WTC11 (cell line): Measurements from ENCODE around the gene DCUN1D1. TPM values are rescaled to one million over a fixed set of nuclear protein-coding genes. Genes with fewer than 3 reads are reported as not detected.

Experiments
- ATAC-seq: fragments of 200-7000 bp; cut with Tn5 transposase; 2 replicates; pipeline ENCODE4 v1.10.0; 2021; ENCODE audit warnings: mild to moderate bottlenecking, moderate library complexity
- CTCF ChIA-PET: fragments of 300-600 bp; sonication (Branson Sonifier 250); formaldehyde crosslinking; loops from one replicate; lab custom pipeline; 2021; ENCODE audit warnings: antibody characterized with exemption; lab: Charles Lee
- POLR2A ChIA-PET: fragments of 350-600 bp; sonication (Branson Sonifier 250); formaldehyde crosslinking; loops from one replicate; lab custom pipeline; 2021; ENCODE audit warnings: antibody characterized with exemption; lab: Charles Lee
- DNase-seq: peaks from one replicate; pipeline ENCODE4 v3.0.0; 2021; ENCODE audit warnings: low spot score
- H3K27ac Mint-ChIP-seq: 2 replicates; pipeline ENCODE4 v1.8.0; 2021; ENCODE audit warnings: mixed read lengths
- H3K27me3 Mint-ChIP-seq: 2 replicates; pipeline ENCODE4 v1.8.0; 2021; ENCODE audit warnings: low read depth, mild to moderate bottlenecking, moderate library complexity, mixed read lengths
- H3K36me3 Mint-ChIP-seq: 2 replicates; pipeline ENCODE4 v1.8.0; 2021; ENCODE audit warnings: mixed read lengths
- H3K4me1 Mint-ChIP-seq: 2 replicates; pipeline ENCODE4 v1.8.0; 2022; ENCODE audit warnings: mixed read lengths
- H3K4me3 Mint-ChIP-seq: 2 replicates; pipeline ENCODE4 v1.8.0; 2021; ENCODE audit warnings: mild to moderate bottlenecking, moderate library complexity, mixed read lengths
- H3K9me3 Mint-ChIP-seq: 2 replicates; pipeline ENCODE4 v1.8.0; 2021; ENCODE audit warnings: mixed read lengths
- ATF1 ChIP-seq: sonication (generic); formaldehyde crosslinking; IDR thresholded peaks from 2 replicates; pipeline ENCODE4 v1.8.1; 2023; ENCODE audit warnings: mild to moderate bottlenecking, moderate library complexity, missing genetic modification reagents
- E2F1 ChIP-seq: sonication (generic); formaldehyde crosslinking; IDR thresholded peaks from 2 replicates; pipeline ENCODE4 v1.8.0; 2022; ENCODE audit warnings: mild to moderate bottlenecking, missing genetic modification reagents
- E2F5 ChIP-seq: sonication (generic); formaldehyde crosslinking; IDR thresholded peaks from 2 replicates; pipeline ENCODE4 v1.8.1; 2022; ENCODE audit warnings: mild to moderate bottlenecking, moderate library complexity, missing genetic modification reagents
- FOXJ3 ChIP-seq: sonication (generic); formaldehyde crosslinking; IDR thresholded peaks from 2 replicates; pipeline ENCODE4 v1.9.0; 2021; ENCODE audit warnings: missing genetic modification reagents, mild to moderate bottlenecking, borderline replicate concordance
- GRHL2 ChIP-seq: fragments of 250-450 bp; sonication (Bioruptor Pico); IDR thresholded peaks from 2 replicates; pipeline ENCODE4 v1.8.0; 2022; ENCODE audit warnings: mild to moderate bottlenecking, moderate library complexity; ENCODE audit not compliant: insufficient replicate concordance, severe bottlenecking
- NFATC4 ChIP-seq: fragments of 250-450 bp; sonication (Bioruptor Pico); IDR thresholded peaks from 2 replicates; pipeline ENCODE4 v1.9.0; 2021; ENCODE audit warnings: mild to moderate bottlenecking
- NR2C2 ChIP-seq: sonication (generic); formaldehyde crosslinking; IDR thresholded peaks from 2 replicates; pipeline ENCODE4 v1.8.0; 2022; ENCODE audit warnings: mild to moderate bottlenecking, missing genetic modification reagents
- NR3C1 ChIP-seq: sonication (generic); formaldehyde crosslinking; conservative IDR thresholded peaks from 2 replicates; pipeline ENCODE4 v1.8.1; 2023; ENCODE audit warnings: low read depth, mild to moderate bottlenecking, missing genetic modification reagents
- OVOL2 ChIP-seq: fragments of 250-450 bp; sonication (Bioruptor Pico); IDR thresholded peaks from 2 replicates; pipeline ENCODE4 v1.9.0; 2021; ENCODE audit warnings: mild to moderate bottlenecking, borderline replicate concordance
- TCF7 ChIP-seq: sonication (generic); formaldehyde crosslinking; IDR thresholded peaks from 2 replicates; pipeline ENCODE4 v1.8.0; 2022; ENCODE audit warnings: mild to moderate bottlenecking, low read depth, missing genetic modification reagents, moderate library complexity
- ZNF121 ChIP-seq: sonication (generic); formaldehyde crosslinking; IDR thresholded peaks from 2 replicates; pipeline ENCODE4 v1.8.0; 2023; ENCODE audit warnings: missing genetic modification reagents
- ZNF396 ChIP-seq: fragments of 250-450 bp; sonication (Bioruptor Pico); IDR thresholded peaks from 2 replicates; pipeline ENCODE4 v1.8.0; 2021; ENCODE audit warnings: mild to moderate bottlenecking, moderate library complexity, borderline replicate concordance
- total RNA-seq: library from RNA; stranded (reverse); gene quantifications from 3 replicates; pipeline ENCODE4 v1.2.3, GENCODE V29; 2021
- TF ChIP-seq, protein P1 (sequence below): sonication (generic); formaldehyde crosslinking; IDR thresholded peaks from 2 replicates; pipeline ENCODE4 v1.8.1; 2022; ENCODE audit warnings: missing genetic modification reagents, borderline replicate concordance
- TF ChIP-seq, protein P2 (sequence below): sonication (generic); formaldehyde crosslinking; conservative IDR thresholded peaks from 2 replicates; pipeline ENCODE4 v1.8.1; 2023; ENCODE audit warnings: mild to moderate bottlenecking, low read depth, missing genetic modification reagents, moderate library complexity
- TF ChIP-seq, protein P3 (sequence below): fragments of 250-450 bp; sonication (Bioruptor Pico); IDR thresholded peaks from 2 replicates; pipeline ENCODE4 v1.9.0; 2021; ENCODE audit warnings: moderate library complexity, mild to moderate bottlenecking, inconsistent platforms, borderline replicate concordance
- TF ChIP-seq, protein P4 (sequence below): sonication (generic); formaldehyde crosslinking; IDR thresholded peaks from 2 replicates; pipeline ENCODE4 v1.8.1; 2022; ENCODE audit warnings: mild to moderate bottlenecking, missing genetic modification reagents, moderate library complexity, borderline replicate concordance

DCUN1D1 gene
- total RNA-seq, 1 experiment from 2014 or later, result 64.5 TPM

GRCh38 chr3:183028416-183028815, 48.1 kb upstream of the DCUN1D1 start (continued):
- TF ChIP-seq NR2C2 (CRISPR knock-in tag) (no peak), FOXJ3 (CRISPR knock-in tag) (no peak), GRHL2 (no peak)

DNA sequence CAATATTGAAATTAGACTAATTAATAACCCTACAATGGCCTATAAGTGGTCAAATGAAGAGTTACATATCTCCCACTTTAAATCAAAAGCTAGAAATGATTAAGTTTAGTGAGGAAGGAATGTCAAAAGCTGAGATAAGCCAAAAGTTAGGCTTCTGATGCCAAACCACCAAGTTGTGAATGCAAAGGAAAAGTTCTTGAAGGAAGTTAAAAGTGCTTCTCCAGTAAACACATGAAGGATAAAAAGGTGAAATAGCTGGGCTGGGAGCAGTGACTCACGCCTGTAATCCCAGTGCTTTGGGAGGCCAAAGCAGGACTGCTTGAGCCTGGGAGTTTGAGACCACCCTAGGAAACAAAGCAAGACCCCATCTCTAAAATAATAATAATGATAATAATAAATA, 46.9 kb upstream of the DCUN1D1 start:
- peaks cover 31% of the 10 kb centered on the region for H3K36me3 Mint-ChIP-seq
- H3K9me3 Mint-ChIP-seq, result peaks cover 10% of the 10 kb centered on the region
- no peak for DNase-seq
- CTCF ChIA-PET, result no interaction called here
- no peak overlapping the region for H3K4me3 Mint-ChIP-seq
- H3K4me1 Mint-ChIP-seq, result no peaks in the 10 kb centered on the region
- H3K27me3 Mint-ChIP-seq, result no peaks in the 10 kb centered on the region
- POLR2A ChIA-PET, result no interaction called here
- no peak for TF ChIP-seq ZNF396 (CRISPR knock-in tag)
- TF ChIP-seq ATF1, result no peak
- no peak for TF ChIP-seq E2F5 (CRISPR knock-in tag)
- TF ChIP-seq, protein P1, sequence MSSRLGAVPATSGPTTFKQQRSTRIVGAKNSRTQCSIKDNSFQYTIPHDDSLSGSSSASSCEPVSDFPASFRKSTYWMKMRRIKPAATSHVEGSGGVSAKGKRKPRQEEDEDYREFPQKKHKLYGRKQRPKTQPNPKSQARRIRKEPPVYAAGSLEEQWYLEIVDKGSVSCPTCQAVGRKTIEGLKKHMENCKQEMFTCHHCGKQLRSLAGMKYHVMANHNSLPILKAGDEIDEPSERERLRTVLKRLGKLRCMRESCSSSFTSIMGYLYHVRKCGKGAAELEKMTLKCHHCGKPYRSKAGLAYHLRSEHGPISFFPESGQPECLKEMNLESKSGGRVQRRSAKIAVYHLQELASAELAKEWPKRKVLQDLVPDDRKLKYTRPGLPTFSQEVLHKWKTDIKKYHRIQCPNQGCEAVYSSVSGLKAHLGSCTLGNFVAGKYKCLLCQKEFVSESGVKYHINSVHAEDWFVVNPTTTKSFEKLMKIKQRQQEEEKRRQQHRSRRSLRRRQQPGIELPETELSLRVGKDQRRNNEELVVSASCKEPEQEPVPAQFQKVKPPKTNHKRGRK (CRISPR knock-in tag), result no peak
- TF ChIP-seq, protein P2, sequence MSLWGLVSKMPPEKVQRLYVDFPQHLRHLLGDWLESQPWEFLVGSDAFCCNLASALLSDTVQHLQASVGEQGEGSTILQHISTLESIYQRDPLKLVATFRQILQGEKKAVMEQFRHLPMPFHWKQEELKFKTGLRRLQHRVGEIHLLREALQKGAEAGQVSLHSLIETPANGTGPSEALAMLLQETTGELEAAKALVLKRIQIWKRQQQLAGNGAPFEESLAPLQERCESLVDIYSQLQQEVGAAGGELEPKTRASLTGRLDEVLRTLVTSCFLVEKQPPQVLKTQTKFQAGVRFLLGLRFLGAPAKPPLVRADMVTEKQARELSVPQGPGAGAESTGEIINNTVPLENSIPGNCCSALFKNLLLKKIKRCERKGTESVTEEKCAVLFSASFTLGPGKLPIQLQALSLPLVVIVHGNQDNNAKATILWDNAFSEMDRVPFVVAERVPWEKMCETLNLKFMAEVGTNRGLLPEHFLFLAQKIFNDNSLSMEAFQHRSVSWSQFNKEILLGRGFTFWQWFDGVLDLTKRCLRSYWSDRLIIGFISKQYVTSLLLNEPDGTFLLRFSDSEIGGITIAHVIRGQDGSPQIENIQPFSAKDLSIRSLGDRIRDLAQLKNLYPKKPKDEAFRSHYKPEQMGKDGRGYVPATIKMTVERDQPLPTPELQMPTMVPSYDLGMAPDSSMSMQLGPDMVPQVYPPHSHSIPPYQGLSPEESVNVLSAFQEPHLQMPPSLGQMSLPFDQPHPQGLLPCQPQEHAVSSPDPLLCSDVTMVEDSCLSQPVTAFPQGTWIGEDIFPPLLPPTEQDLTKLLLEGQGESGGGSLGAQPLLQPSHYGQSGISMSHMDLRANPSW (CRISPR knock-in tag), result no peak
- no peak for TF ChIP-seq ZNF121
- no peak for TF ChIP-seq NFATC4 (CRISPR knock-in tag)
- no peak for TF ChIP-seq NR3C1 (CRISPR knock-in tag)
- no peak for TF ChIP-seq E2F1 (CRISPR knock-in tag)
- TF ChIP-seq, protein P3, sequence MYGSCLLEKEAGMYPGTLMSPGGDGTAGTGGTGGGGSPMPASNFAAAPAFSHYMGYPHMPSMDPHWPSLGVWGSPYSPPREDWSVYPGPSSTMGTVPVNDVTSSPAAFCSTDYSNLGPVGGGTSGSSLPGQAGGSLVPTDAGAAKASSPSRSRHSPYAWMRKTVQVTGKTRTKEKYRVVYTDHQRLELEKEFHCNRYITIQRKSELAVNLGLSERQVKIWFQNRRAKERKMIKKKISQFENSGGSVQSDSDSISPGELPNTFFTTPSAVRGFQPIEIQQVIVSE (CRISPR knock-in tag), result no peak
- TF ChIP-seq, protein P4, sequence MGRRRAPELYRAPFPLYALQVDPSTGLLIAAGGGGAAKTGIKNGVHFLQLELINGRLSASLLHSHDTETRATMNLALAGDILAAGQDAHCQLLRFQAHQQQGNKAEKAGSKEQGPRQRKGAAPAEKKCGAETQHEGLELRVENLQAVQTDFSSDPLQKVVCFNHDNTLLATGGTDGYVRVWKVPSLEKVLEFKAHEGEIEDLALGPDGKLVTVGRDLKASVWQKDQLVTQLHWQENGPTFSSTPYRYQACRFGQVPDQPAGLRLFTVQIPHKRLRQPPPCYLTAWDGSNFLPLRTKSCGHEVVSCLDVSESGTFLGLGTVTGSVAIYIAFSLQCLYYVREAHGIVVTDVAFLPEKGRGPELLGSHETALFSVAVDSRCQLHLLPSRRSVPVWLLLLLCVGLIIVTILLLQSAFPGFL (CRISPR knock-in tag), result no peak
- TF ChIP-seq TCF7 (CRISPR knock-in tag), result no peak
- TF ChIP-seq OVOL2 (CRISPR knock-in tag), result no peak
- TF ChIP-seq, all 79 proteins: peak for 0
- H3K27ac Mint-ChIP-seq, result no peak overlapping the region
- ATAC-seq, result no peak
